Measurements from ENCODE around the gene GADD45B.

The GADD45B gene

GRCh38 chr19:2454962-2455850, 20.7 kb upstream of the GADD45B start:
- ChIA-PET POLR2A (interaction anchor here (0.5 to 5.3 kb wide), 4 partner anchors 14 to 181 kb away, joined by 6 to 83 read pairs (median 12); partner anchors contain the start of genes GADD45B and TIMM13), CTCF (interaction anchor here (2.3 kb wide), 1 partner anchor 18 kb away, joined by 5 read pairs; no protein-coding TSS in a partner anchor)
- peak overlapping the region; percentile 96 for H3K27ac ChIP-seq (ENCODE audit: extremely low read depth, low read depth, low read length)
- H3K36me3 ChIP-seq (ENCODE audit: control insufficient read depth in 2 of 2, insufficient read depth in 1 of 2, low read length in 2 of 2): peaks cover 0 to 26% of the 10 kb centered on the region in 2 experiments; a peak in 2 of 3 replicates
- peak overlapping the region; percentile 95 for H3K4me3 ChIP-seq (ENCODE audit: low read depth, low read length)
- peaks cover 2% of the 10 kb centered on the region; the same call in 1 of the 2 replicates for H3K4me1 ChIP-seq (ENCODE audit: control insufficient read depth, insufficient read depth, low read length)
- 0 out of 2 replicates have a peak, but pooled peaks have one; percentile 9 for TF ChIP-seq EGR2 (tag by site-specific recombination; IDR thresholded peaks at IDR 0.05; ENCODE audit: low read depth)
- peak; percentile 77 for TF ChIP-seq PATZ1 (tag by site-specific recombination; IDR thresholded peaks at IDR 0.05)
- TF ChIP-seq ZNF426 (tag by site-specific recombination; IDR thresholded peaks at IDR 0.05): no peak
- 0 out of 2 replicates have a peak, but pooled peaks have one; percentile 49 for TF ChIP-seq GLIS1 (tag by site-specific recombination; IDR thresholded peaks at IDR 0.05)
- TF ChIP-seq GLI4 (tag by site-specific recombination; IDR thresholded peaks at IDR 0.05): no peak
- no peak for TF ChIP-seq ZNF529 (tag by site-specific recombination; IDR thresholded peaks at IDR 0.05; ENCODE audit: insufficient replicate concordance)
- no peak for TF ChIP-seq ZNF138 (tag by site-specific recombination; IDR thresholded peaks at IDR 0.05; ENCODE audit: borderline replicate concordance)
- TF ChIP-seq PRDM10 (tag by site-specific recombination; IDR thresholded peaks at IDR 0.05): peak; percentile 56; the same call in 1 of the 2 replicates
- 0 out of 2 replicates have a peak, but pooled peaks have one; percentile 16 for TF ChIP-seq IKZF3 (tag by site-specific recombination; IDR thresholded peaks at IDR 0.05)
- TF ChIP-seq ZBTB10 (tag by site-specific recombination; IDR thresholded peaks at IDR 0.05): peak; percentile 34
- no peak for TF ChIP-seq SCRT2 (tag by site-specific recombination; IDR thresholded peaks at IDR 0.05)
- TF ChIP-seq ZNF600 (tag by site-specific recombination; IDR thresholded peaks at IDR 0.05): 0 out of 2 replicates have a peak, but pooled peaks have one; percentile 44
- 0 out of 2 replicates have a peak, but pooled peaks have one; percentile 23 for TF ChIP-seq ZFHX2 (tag by site-specific recombination; conservative IDR thresholded peaks at IDR 0.05)
- no peak for TF ChIP-seq ZBTB26 (tag by site-specific recombination; optimal IDR thresholded peaks at IDR 0.05)
- TF ChIP-seq SP2 (tag by site-specific recombination; IDR thresholded peaks at IDR 0.05): no peak
- no peaks in the 10 kb centered on the region for H3K9me3 ChIP-seq (ENCODE audit: control insufficient read depth, insufficient read depth, low read depth, low read length)

All from HEK293 (cell line).